CD4-positive, alpha-beta T cell (primary cell): ENCODE results near the gene L1CAM. TPM values are rescaled to one million over a fixed set of nuclear protein-coding genes. Genes with fewer than 3 reads are reported as not detected.

Experiments
- ATAC-seq: fragments of 200-7000 bp; cut with Tn5 transposase; one replicate; pipeline ENCODE4 v1.10.0; 2022; ENCODE audit warnings: mild to moderate bottlenecking; ENCODE audit not compliant: poor library complexity
- CTCF ChIA-PET: fragments of 350-600 bp; sonication (Branson Sonifier 250); formaldehyde crosslinking; loops from one replicate; lab custom pipeline; 2021; ENCODE audit warnings: antibody characterized with exemption, inconsistent platforms; lab: Charles Lee
- POLR2A ChIA-PET: fragments of 350-600 bp; sonication (Branson Sonifier 250); formaldehyde crosslinking; loops from one replicate; lab custom pipeline; 2021; ENCODE audit warnings: antibody characterized with exemption, inconsistent platforms; lab: Charles Lee
- DNase-seq, 14 experiments: peaks; one replicate each; pipeline ENCODE4 v3.0.0-alpha.2; 2013 to 2020; ENCODE audit warnings: mixed read lengths in 2 of 14
- H3K27ac ChIP-seq, 2 donors: one replicate each; pipeline versions ENCODE4 v1.5.1 to v1.7.0; 2013; ENCODE audit warnings: low read length in 2 of 2, low read depth in 1 of 2, mild to moderate bottlenecking in 1 of 2
- H3K27me3 ChIP-seq, 2 experiments: 1 replicate in 1 of 2; 2 replicates in 1 of 2; pipeline versions ENCODE4 v1.6.1 to v1.7.0; 2013; ENCODE audit warnings: low read length in 2 of 2, control low read depth in 1 of 2, mild to moderate bottlenecking in 1 of 2, moderate library complexity in 1 of 2; ENCODE audit not compliant: insufficient read depth in 2 of 2, control insufficient read depth in 1 of 2
- H3K36me3 ChIP-seq: one replicate; pipeline ENCODE4 v1.6.1; 2013; ENCODE audit warnings: low read length, control low read depth; ENCODE audit not compliant: insufficient read depth
- H3K4me1 ChIP-seq: one replicate; pipeline ENCODE4 v1.6.1; 2013; ENCODE audit warnings: low read length, control low read depth; ENCODE audit not compliant: insufficient read depth
- H3K4me3 ChIP-seq: one replicate; pipeline ENCODE4 v1.5.1; 2013; ENCODE audit warnings: mild to moderate bottlenecking, low read length, moderate library complexity
- H3K9me3 ChIP-seq, 2 experiments: 1 replicate in 1 of 2; 2 replicates in 1 of 2; pipeline versions ENCODE4 v1.6.1 to v1.7.0; 2013; ENCODE audit warnings: low read length in 2 of 2, mild to moderate bottlenecking in 2 of 2, control low read depth in 1 of 2, moderate library complexity in 1 of 2; ENCODE audit not compliant: control insufficient read depth in 1 of 2, insufficient read depth in 1 of 2
- H3K27ac Mint-ChIP-seq: one replicate; pipeline ENCODE4 v1.8.0; 2020; ENCODE audit warnings: mixed read lengths
- H3K27me3 Mint-ChIP-seq: one replicate; pipeline ENCODE4 v1.8.0; 2021; ENCODE audit warnings: mixed read lengths
- H3K36me3 Mint-ChIP-seq: one replicate; pipeline ENCODE4 v1.8.0; 2021; ENCODE audit warnings: low read depth, mixed read lengths
- H3K4me1 Mint-ChIP-seq: one replicate; pipeline ENCODE4 v1.8.0; 2021; ENCODE audit warnings: low read depth, mixed read lengths
- H3K4me3 Mint-ChIP-seq: one replicate; pipeline ENCODE4 v1.8.0; 2020; ENCODE audit warnings: mild to moderate bottlenecking, mixed read lengths
- H3K9me3 Mint-ChIP-seq: one replicate; pipeline ENCODE4 v1.8.0; 2020; ENCODE audit warnings: mixed read lengths
- CTCF ChIP-seq: fragments of 200-600 bp; IDR thresholded peaks from one replicate; pipeline ENCODE4 v1.8.0; 2022; ENCODE audit warnings: antibody characterized with exemption, mild to moderate bottlenecking
- intact Hi-C, 2 experiments: fragments of 100-400 bp; cut with DNase I in 1 of 2; cut with micrococcal nuclease in 1 of 2; formaldehyde crosslinking; loops; one replicate each; pipeline versions ENCODE4 v1.15.1 to v1.9.0; 2023 to 2025; cut with DNase I, micrococcal nuclease
- total RNA-seq, 174 experiments: library from RNA in 2 of 174; stranded (reverse) in 2 of 174; gene quantifications; one replicate each; pipeline ENCODE4 v1.2.3 and lab custom pipeline; 2021 to 2026

Gene L1CAM
- total RNA-seq, 2 experiments from 2014 or later, result 0.89 to 1.2 TPM

DNA sequence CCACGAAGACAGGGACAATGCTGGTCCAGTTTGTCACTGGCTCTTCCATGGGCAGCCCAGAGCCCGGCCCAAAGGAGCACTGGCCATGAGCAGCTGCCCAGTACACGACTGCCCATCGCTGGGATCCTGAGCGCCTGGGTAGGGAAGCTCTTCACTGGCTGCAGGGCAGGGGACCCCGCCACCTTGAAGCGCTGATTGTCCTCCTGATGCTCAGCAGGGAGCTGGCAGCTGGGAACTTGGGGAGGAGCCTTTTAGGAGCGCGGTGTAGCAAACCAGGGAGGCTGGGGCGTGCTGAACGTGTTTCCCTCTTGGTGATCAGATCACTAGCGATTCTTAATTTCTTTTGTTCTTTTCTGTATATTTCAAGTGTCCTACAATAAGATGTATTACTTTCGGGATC, 1.8 kb downstream of the L1CAM start:
- peaks cover 16% of the 10 kb centered on the region for H3K4me1 ChIP-seq
- POLR2A ChIA-PET, result no interaction called here
- H3K4me3 ChIP-seq, result no peak overlapping the region
- peaks cover 17 to 57% of the 10 kb centered on the region in 2 experiments for H3K27me3 ChIP-seq
- peaks cover 2% of the 10 kb centered on the region for H3K4me1 Mint-ChIP-seq
- CTCF ChIA-PET, result no interaction called here
- H3K36me3 ChIP-seq, result no peaks in the 10 kb centered on the region
- H3K27ac ChIP-seq, result no peak overlapping the region
- H3K4me3 Mint-ChIP-seq, result no peak overlapping the region
- no peaks in the 10 kb centered on the region for H3K36me3 Mint-ChIP-seq
- no peak overlapping the region for H3K27ac Mint-ChIP-seq
- H3K9me3 Mint-ChIP-seq, result no peaks in the 10 kb centered on the region
- peaks cover 0 to 10% of the 10 kb centered on the region in 2 experiments for H3K9me3 ChIP-seq
- no peak for TF ChIP-seq CTCF
- peaks cover 12% of the 10 kb centered on the region for H3K27me3 Mint-ChIP-seq
- intact Hi-C loops, result loop anchor here in 1 of 2 experiments (10.0 kb wide), 1 partner anchor 119 kb away; the partner anchor contains the start of gene PLXNB3
- DNase-seq (no peak), ATAC-seq (no peak)

DNA sequence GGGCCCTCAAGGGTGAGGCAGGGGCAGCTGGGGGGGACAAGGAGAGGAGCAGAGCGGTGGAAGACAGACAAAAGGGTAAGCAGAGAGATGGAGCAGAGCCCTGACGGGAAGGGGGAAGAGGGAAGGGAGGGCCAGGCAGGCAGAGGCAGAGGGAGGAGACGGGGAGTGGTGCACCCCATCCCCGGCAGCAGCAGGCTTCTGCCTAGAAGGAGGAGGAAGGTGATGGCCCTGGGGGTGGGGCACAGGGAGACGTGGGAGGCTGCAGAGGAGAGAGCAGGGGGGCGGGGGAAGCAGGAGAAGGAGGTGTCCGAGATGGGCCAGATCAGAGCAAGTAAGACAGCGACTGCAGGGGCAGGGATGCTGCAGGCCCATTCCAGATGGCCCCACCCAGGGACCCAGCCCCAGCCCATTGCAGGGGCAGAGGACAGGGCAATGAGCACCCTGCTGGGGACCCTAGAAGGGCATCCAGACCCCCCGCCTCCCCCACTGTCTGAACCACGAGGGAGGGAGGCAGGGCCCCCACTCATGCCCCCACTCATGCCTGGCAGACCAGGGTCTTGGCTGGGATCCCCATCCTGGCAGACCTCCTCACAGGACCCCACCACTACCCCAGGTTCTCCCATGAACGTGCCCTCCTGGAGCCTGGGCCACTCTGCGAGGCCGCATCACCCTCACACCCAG, 2.7 kb downstream of the L1CAM start:
- peaks cover 22 to 58% of the 10 kb centered on the region in 2 experiments for H3K27me3 ChIP-seq
- peaks cover 23% of the 10 kb centered on the region for H3K4me1 ChIP-seq
- H3K36me3 ChIP-seq, result no peaks in the 10 kb centered on the region
- Mint-ChIP-seq H3K27ac (no peak overlapping the region), H3K4me3 (no peak overlapping the region), H3K4me1 (peaks cover 9% of the 10 kb centered on the region), H3K27me3 (peaks cover 17% of the 10 kb centered on the region), H3K9me3 (no peaks in the 10 kb centered on the region), H3K36me3 (no peaks in the 10 kb centered on the region)
- no peak overlapping the region for H3K27ac ChIP-seq
- POLR2A ChIA-PET, result no interaction called here
- H3K4me3 ChIP-seq, result no peak overlapping the region
- CTCF ChIA-PET, result no interaction called here
- ATAC-seq (no peak), DNase-seq (no peak)
- TF ChIP-seq CTCF, result no peak
- intact Hi-C loops, result loop anchor here in 1 of 2 experiments (10.0 kb wide), 1 partner anchor 119 kb away; the partner anchor contains the start of gene PLXNB3
- H3K9me3 ChIP-seq, result peaks cover 0 to 10% of the 10 kb centered on the region in 2 experiments

DNA sequence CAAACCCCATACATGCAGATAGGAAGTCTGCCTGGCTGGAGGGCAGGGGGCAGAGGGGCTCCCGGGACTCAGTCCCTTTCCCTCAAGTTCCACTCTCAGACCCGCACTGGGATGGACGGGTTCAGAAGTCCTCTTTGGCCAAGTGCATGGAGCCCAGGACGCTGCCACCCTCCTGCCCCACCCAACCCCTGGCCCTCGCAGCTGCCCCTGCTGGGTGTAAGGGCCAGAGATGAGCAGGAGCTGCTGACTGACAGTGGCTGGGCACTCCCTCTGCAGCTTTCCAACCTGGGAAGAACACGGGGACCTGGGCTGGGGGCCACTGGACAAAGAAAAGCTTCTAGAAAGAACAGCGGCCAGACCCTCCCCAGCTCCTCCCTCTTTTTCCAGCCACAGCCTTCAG, 3.4 kb downstream of the L1CAM start:
- Mint-ChIP-seq H3K27me3 (peaks cover 22% of the 10 kb centered on the region), H3K9me3 (no peaks in the 10 kb centered on the region), H3K4me3 (no peak overlapping the region), H3K27ac (no peak overlapping the region), H3K4me1 (peaks cover 15% of the 10 kb centered on the region), H3K36me3 (no peaks in the 10 kb centered on the region)
- TF ChIP-seq CTCF, result no peak
- Histone ChIP-seq H3K27me3 (peaks cover 23 to 60% of the 10 kb centered on the region in 2 experiments), H3K27ac (no peak overlapping the region), H3K4me1 (peaks cover 30% of the 10 kb centered on the region), H3K36me3 (no peaks in the 10 kb centered on the region), H3K4me3 (no peak overlapping the region), H3K9me3 (peaks cover 0 to 10% of the 10 kb centered on the region in 2 experiments)
- no peak for ATAC-seq
- intact Hi-C loops, result loop anchor here in 1 of 2 experiments (10.0 kb wide), 1 partner anchor 118 kb away; the partner anchor contains the start of gene PLXNB3
- POLR2A ChIA-PET, result no interaction called here
- no peak for DNase-seq
- CTCF ChIA-PET, result no interaction called here
